HG03097 (cell line): Measurements from ENCODE around the gene PGBD5.
"Not testable (repeated sequence)": the region's sequence is repeated elsewhere in the genome, so short reads cannot be mapped to it uniquely, and the experiment has no call there.

Experiments used
- ATAC-seq: cut with Tn5 transposase; IDR thresholded peaks from one replicate; pipeline ENCODE4 v1.9.1; 2021; ENCODE audit not compliant: unreplicated experiment, low FRiP score

Gene PGBD5

DNA sequence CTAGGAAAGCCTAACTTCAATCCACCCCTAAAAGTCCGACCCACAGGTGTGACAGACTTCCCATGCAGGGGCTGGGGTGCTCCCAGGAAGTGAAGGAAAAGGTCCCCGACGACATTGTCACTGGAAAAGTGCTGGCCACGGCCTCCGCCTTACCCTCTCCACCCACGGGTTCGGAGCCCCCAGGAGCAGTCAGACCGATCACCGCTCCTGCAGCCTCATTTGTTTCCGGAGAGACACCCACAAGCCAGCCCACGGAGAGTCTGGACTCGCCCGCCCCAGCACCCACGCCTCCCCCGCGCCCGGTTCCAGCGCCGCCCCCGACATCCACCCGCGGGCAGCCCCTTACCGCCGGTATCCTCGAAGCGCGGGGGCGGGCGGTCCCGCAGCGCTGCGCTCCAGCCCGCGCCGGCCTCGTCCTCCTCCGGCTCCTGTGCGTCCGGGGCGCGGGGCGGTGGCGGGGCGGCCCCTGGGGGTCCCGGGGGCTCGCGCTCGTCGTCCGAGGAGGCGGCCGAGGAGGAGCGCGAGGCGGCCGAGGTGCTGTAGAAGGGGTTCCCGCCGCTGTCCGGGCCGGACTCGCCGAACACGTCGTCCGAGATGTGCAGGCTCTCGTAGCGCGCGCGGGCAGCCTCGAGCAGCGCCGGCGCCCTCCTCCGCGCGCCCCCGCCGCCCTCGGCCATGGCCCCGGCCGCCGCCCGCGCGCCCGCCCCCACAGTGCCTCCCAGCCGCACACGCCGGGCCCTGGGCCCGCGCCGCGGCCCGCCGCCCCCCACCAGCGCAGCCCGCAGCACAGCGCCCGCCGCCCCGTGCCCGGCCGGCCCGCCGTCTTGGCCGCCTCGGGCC lies 660 bp downstream of the PGBD5 start:
- no peak for ATAC-seq

DNA sequence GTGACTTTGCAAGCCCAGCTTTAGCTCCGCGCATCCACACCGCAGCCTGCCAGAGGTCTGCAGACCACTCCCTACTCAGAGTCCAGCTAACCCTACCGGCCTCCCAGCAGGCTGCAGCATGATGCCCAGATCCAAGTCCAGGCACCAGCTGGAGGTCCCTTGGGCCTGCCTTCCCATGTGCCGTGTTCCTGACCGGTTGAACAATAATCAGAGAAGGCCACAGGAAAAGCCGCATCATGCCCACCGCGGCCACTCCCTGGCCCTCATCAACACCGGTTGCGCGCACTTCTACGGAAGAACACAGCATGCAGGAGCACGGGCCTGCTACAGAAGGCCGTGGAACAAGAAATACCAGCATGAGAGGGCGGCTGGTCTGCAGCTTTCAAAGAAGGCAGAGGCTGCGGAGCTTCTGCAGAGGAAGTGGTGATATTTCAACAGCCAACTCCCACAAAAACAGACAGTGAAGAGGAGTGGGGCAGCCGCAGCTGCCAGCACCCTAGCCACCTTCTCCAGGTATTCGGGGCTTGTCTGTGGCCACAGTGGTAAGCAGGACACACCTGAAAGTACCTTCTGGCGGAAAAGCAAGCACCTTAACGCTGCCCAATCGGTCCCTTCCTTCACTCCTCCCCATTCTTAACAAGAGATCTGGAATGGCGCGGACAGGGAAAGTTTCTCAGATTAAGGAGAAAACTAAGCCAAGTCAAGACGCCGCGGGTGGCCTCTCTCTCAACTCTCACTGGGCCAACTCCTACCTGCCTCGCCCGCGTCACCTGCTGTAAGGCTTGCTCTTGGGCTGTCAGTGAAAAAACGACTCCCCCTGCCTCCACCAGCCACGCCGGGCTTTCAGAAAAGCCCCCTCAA lies 1.5 kb downstream of the PGBD5 start:
- no peak for ATAC-seq

DNA sequence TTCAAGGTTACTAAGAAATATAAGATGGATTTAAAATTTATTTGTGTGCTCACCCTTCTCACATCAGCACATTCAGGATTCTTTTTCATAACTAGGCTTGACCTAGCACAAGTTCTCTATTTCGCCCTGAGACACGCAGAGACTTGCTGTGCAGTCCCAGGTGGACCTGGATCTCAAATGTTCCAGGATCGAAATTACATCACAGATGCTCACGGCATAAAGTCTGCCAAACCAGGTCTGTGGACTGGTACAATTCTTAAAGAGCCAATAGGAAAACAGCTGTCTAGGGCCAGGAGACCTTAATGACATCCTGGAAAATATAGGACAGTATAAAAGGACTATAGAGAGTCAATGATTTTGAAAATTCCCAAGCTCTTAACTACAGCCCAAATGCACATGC lies 2.2 kb downstream of the PGBD5 start:
- ATAC-seq: no peak

DNA sequence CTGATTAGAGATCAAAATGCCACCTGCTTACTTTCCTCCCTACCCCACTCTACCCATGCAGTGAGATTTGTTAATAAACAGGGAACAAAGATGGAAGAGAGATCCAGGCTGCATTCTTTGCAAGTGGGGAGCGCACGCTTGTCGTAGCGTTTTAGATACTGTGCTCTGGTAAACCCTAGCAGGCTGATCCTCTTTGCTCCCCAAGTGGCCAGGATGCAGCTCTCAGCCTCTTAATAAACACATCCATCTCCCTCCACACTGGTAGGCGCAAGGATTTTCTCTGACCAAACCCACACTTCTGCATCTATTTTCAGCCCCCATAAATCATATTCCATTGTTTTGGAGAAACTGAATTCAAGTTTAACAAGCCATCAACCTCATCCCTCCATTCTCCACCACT lies 2.9 kb downstream of the PGBD5 start:
- ATAC-seq: no peak

DNA sequence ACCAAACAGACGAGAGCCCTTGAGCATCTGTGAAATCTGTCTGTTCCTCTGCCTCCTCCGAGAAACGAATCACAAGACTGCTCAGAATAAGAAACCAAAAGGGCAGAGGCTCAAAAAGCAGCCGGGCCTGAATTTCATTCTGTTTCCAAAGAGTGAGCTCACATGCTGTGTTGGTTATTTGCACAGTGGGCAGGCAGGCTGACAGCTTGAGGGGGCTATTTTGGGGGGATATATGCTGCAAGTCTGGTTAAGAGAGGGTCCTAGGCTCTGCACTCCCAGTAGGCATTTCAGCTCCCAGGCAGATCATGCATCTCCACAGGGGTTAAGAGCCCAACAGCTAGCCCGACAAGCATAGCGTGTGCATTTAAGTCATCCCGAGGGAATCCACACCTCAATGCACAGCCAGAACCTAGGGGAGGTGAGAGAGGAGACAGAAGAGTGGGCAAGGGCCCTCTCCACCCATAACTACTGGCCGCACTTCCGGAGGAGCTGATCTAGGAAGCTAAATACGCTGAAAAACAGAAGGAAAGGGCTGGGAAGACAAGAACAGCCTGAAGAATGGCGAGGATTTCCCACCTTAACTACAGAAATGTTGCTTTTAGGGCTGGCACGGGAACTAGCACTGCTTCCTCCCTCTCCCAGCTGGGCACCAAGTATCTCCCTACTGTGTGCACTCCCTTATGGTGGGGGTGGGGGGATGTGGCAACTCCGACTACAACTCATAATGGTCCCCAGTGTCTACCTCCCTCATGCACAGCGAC lies 3.7 kb downstream of the PGBD5 start:
- ATAC-seq: no peak

DNA sequence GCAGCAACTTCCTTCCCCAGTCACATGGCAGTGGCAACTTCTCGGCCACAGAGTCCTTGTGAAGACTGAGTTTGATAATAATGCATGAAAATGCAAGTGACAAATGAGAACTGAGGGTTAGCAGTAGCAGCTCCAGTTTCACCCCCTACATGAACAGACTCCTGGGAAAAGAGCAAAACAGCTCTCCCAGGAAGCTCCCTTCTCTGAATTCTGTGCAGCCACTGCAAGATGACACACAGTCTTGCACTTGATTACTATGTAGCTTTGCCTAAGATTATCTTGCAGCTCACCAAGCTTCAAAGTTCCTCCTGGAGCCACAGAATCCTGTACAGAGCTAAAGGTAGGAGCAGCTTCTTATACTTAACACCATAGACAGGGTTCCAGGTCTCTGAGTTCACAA lies 4.7 kb downstream of the PGBD5 start:
- ATAC-seq: no peak

DNA sequence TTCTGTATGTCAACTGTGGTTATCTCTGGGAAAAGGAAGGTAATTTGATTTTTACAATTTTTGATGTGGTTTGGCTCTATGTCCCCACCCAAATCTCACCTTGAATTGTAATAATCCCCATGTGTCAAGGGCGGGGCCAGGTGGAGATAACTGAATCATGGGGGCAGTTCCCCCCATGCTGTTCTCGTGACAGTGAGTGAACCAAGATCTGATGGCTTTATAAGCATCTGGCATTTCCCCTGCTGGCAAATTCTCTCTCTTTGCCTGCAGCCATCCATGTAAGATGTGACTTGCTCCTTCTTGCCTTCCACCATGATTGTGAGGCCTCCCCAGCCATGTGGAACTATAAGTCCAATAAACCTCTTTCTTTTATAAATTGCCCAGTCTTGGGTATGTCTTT lies 5.8 kb downstream of the PGBD5 start:
- not testable (repeated sequence) for ATAC-seq

DNA sequence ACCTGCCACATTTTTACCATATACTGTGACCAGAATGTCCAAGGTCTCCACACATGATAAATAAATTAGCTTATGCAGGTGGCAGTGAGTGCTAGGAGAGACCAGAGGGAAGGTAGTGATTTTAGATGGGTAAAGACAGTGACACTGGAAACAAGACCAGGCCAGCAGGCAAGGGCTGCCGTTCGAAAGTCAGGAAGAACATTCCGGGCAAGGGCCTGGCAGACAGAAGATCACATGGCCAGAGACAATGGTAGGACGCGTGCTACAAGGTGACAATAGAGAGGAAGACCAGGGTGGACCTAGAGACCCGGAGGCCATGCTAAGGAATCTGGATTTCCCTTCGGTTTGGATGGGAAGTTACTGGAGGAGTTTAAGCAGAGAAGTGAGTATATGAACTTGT lies 9.7 kb downstream of the PGBD5 start:
- no peak for ATAC-seq

DNA sequence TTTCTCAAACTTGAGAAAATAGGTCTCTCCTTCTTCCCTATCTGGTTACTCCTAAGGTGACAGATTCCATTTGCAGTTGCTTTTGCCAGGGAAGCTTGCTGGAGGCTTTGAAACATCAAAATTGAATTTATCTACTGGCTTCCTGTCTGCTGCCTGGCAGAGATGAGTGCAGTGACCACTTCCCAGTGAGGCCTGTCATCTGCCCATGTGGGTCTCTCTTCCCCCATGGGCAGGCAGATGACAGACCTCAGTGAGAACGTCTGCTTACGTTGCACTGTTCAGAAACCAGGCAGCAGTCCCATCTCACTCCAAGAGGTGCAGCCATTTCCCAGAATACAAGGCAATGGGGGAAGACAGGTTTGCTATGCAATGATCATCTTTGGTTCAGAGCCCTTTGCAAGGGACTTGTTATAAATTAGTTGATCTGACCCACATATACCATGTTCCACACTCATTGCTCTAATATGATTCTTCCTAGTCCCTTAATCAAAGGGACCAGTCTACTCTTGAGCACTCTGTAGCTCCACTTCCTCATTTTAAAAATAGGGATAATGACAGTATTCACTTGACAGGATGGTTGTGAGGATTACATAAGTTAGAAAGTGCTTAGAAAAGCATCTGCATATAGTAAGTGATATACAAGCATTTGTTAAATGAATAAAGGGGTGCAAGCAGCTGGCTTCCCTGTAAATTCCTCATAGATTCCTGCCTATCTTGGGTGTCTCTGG lies 10.6 kb downstream of the PGBD5 start:
- ATAC-seq: no peak

DNA sequence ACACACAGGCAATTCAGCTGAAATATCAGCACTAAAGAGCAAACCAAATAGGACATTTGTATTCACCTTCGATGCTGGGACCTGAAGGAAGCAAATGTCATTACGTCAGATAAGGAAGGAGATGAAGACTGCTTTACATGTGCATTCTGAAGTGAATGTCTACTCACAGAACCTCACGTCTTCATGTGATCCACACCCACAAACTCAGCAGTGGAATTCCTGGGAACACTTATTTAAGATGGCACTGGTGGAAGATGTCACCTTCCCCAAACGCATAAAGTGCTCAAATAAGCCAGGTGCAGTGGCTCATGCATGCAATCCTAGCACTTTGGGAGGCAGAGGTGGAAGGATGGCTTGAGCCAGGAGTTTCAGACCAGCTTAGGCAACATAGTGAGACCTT lies 11.4 kb downstream of the PGBD5 start:
- ATAC-seq: no peak

DNA sequence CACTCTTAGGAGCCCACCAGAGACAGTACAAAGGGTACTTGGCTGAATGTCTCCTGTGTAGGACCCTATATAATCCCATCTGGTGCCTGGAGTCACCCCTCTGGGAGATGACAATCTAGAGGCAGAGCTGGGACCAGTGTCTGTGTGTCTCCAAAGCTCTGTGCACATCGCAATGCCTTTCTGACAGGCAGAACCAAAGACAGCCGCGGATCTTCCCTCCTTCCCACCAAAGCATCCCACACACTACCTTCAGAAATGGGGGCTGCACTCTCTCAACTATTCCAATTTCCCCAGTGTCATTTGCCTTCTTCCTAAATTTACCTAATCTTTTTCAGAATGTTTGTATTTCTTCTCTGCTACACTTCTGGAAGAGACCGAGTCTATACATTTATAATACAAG lies 12.0 kb downstream of the PGBD5 start:
- no peak for ATAC-seq

DNA sequence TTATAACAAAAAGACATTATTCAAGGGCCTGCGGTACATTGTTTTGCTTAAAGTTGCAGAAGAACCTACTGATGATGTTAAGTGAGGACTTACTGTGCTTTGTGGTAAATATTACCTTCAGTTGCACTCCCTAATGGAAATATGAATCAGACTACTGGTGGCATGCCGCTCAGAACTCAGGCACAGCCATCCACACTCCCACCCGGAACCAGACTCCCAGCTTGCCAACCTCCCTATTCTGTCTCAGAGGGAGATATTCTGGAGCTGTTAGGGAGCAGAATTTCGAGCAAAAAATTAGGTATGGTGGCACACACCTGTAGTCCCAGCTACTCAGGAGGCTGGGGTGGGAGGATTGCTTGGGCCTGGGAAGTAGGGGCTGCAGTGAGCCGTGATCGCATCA lies 13.1 kb downstream of the PGBD5 start:
- ATAC-seq: no peak

DNA sequence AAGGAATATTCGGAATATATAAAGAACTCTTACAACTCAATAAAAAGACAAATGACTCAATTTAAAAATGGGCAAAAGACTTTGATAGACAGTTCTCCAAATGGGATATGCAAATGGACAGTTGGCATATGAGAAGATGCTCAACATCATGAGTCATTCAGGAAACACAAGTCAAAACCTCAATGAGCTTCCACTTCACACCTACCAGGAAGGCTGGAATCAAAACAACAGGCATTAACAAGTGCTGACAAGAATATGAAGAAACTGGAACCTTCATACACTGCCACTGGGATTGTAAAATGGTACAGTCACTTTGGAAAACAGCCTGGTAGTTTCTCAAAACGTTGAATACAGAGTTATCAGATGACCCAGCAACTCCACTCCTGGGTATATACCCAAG lies 17.2 kb downstream of the PGBD5 start:
- ATAC-seq: no peak

DNA sequence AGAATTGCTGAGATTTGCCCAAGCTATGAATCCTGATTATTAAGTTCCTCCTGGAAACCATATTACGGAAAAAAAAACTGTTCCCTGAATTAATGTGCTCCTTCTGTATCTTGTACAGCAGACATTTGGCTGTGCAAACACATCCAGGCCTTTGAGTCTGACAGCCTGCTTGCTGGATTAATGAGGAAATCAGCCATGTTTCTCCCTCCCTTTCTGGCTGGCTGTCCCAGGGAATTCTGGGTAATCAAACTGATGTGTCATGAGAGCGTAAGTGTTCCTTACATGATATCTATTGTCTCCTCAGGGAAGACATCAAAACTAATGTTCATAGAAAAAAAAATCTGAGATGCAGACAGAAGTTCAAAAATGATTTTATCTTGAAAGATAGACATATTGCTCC lies 18.8 kb downstream of the PGBD5 start:
- no peak for ATAC-seq

DNA sequence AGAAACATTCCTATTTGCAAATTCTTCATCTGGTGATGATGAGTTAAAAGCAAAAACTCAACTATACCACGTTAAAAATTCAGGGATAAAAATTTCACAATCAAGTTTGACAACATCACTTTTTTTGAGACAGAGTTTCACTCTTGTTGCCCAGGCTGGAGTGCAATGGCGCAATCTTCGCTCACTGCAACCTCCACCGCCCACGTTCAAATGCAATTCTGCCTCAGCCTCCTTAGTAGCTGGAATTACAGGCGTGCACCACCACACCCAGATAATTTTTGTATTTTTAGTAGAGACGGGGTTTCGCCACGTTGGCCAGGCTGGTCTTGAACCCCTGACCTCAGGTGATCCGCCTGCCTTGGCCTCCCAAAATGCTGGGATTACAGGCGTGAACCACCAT lies 19.4 kb downstream of the PGBD5 start:
- ATAC-seq: not testable (repeated sequence)

DNA sequence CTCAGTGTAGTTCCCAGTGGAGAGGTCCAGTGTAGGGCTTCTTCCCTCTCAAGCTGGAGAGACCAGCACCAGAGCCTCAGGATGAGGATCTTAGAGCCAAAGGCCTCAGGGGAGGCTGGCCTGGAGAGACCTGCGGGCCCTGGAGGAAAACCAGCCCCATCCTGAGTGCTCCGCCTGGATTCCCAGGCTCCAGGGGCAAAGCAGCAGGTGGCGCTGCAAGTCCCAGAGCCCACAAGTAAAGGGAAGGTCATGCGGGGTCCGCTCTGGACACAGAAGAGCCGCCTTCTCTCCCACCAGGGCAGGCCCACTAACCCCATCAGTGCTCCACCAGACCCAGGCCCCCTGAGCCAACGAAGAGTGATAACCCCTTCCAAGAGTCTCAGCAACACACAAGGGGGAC lies 22.7 kb downstream of the PGBD5 start:
- ATAC-seq: no peak

DNA sequence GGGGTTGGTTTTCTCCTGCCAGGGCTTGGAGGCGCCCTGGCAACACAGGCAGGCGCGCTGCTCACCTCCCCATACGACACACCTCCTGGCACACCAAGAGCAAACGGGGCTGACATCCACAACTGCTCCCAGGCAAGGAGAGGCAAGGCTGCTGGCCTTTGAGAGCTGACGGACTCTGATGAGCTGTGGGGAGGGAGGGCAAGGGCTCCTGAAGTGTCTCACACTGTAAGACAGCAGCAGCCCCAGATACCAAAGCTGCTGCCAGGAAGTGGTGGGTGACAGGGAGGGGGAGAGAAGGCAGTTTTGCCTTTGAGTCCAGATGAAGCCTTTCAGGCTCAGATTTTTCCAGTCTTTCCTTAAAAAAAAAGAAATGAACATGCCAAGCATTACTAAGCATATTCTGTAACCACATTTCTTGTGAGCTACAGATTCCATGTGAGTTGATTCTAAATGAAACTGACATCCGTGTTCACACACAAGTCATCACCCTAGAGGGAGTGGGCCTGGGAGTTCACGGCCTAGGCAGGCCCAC lies 24.3 kb downstream of the PGBD5 start:
- ATAC-seq: no peak

DNA sequence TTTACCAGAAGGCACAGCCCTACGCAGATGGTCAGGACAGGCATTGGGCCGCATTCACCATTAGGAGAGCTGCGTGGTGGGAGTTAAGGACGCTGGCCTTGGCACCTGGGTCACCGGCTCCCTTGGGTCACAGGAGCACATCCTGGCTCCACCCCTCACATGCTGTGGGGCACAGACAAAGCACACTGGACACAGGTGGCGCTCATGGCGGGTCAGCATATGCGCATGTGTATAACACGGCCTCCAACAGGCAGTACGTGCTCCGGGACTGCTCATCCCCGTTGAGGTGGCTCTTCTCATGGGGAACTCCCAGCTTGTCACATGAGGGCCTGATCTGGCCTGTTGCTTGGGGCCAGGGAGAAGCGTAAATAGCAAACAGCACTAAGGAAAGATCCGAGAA lies 25.0 kb downstream of the PGBD5 start:
- ATAC-seq: no peak

DNA sequence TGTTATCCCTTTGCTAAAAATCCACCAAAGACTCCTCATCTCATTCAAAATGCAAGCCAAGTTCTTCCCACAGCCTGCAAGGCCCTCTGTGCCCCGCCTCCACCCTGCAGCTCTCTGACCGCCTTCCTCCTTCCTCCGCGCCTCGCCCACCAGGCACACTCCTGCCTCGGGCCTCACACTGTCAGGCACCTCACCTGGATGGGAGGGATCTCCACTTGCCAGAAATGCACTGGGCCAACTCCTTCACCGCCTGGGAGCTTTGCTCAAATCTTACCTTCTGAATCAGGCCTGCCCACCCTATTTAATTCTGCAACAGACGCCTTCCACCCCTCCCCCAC lies 26.2 kb downstream of the PGBD5 start:
- no peak for ATAC-seq

DNA sequence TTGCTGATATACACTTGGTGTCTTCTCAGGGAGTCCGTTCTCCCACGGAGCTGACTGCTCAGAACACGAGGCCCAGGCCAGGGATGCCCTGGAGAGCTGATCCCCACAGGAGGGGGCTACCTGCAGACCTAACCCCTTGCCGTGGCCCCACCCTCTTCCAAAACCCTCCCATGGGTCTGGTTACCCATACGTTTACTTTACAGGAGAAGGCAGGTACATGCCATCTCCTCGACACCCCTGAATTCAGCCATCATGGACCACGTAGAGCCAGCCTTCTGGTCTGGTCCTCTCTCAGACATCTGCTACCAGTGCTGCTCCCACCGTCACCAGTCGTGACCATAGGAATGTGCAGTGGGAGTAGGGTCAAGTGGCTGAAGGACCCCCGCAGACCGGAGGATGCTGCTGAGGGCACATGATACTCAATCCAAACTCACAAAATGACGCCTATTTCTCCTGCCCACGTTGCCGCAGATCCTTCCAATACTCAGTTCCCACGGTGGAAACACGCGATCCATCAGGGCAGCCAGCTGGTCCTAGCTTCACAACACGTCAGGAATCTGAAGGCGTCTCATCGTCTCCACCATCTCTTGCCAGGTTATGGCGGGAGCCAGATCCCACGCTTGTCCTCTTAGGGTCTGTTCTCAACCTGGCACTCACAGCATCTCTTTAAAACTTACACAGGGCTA lies 26.7 kb downstream of the PGBD5 start:
- no peak for ATAC-seq
